Effector memory CD8-positive, alpha-beta T cell (primary cell): Measurements from ENCODE around the gene CAMK4.
A peak's percentile ranks its signal among the peaks of the same experiment; 100 is the strongest.

Source experiments
- ATAC-seq: fragments of 150-1000 bp; cut with Tn5 transposase; replicated peaks from 2 replicates; pipeline ENCODE4 v1.10.0; 2021; ENCODE audit warnings: mild to moderate bottlenecking, moderate library complexity
- DNase-seq, 3 experiments: peaks; one replicate each; pipeline ENCODE4 v3.0.0; 2021
- H3K27ac Mint-ChIP-seq, 2 donors: one replicate each; pipeline ENCODE4 v1.8.0; 2022; ENCODE audit warnings: mild to moderate bottlenecking in 2 of 2, mixed read lengths in 2 of 2, moderate library complexity in 2 of 2
- H3K27me3 Mint-ChIP-seq, 2 donors: one replicate each; pipeline ENCODE4 v1.8.0; 2022; ENCODE audit warnings: mixed read lengths in 2 of 2
- H3K36me3 Mint-ChIP-seq: one replicate; pipeline ENCODE4 v1.8.0; 2022; ENCODE audit warnings: mild to moderate bottlenecking, moderate library complexity, mixed read lengths; ENCODE audit not compliant: insufficient read depth
- H3K4me1 Mint-ChIP-seq, 2 donors: one replicate each; pipeline ENCODE4 v1.8.0; 2022; ENCODE audit warnings: low read depth in 2 of 2, mixed read lengths in 2 of 2
- H3K4me3 Mint-ChIP-seq, 2 donors: one replicate each; pipeline ENCODE4 v1.8.0; 2022; ENCODE audit warnings: mild to moderate bottlenecking in 2 of 2, mixed read lengths in 2 of 2, moderate library complexity in 2 of 2
- H3K9me3 Mint-ChIP-seq, 2 donors: one replicate each; pipeline ENCODE4 v1.8.0; 2022; ENCODE audit warnings: mixed read lengths in 2 of 2

Gene CAMK4

GRCh38 chr5:111422245-111422644 is 198.1 kb downstream of the CAMK4 start:
- Mint-ChIP-seq H3K36me3 (peaks cover 6% of the 10 kb centered on the region), H3K9me3 (no peaks in the 10 kb centered on the region), H3K4me3 (no peak overlapping the region), H3K27me3 (no peaks in the 10 kb centered on the region), H3K27ac (no peak overlapping the region), H3K4me1 (peaks cover 0 to 8% of the 10 kb centered on the region in 2 donors)
- DNase-seq (no peak), ATAC-seq (no peak)

- peaks cover 11% of the 10 kb centered on the region for H3K36me3 Mint-ChIP-seq
- no peak for ATAC-seq
Measured at GRCh38 chr5:111422747-111423720, 198.8 kb downstream of the CAMK4 start.

GRCh38 chr5:111425205-111425604 is 201.0 kb downstream of the CAMK4 start:
- DNase-seq (no peak), ATAC-seq (no peak)
- peaks cover 7 to 15% of the 10 kb centered on the region in 2 donors for H3K4me1 Mint-ChIP-seq
- H3K27ac Mint-ChIP-seq, result no peak overlapping the region
- no peak overlapping the region for H3K4me3 Mint-ChIP-seq
- no peaks in the 10 kb centered on the region for H3K27me3 Mint-ChIP-seq
- no peaks in the 10 kb centered on the region for H3K9me3 Mint-ChIP-seq
- H3K36me3 Mint-ChIP-seq, result peaks cover 13% of the 10 kb centered on the region

More at GRCh38 chr5:111422747-111423720, 198.8 kb downstream of the CAMK4 start:
- Mint-ChIP-seq H3K27me3 (no peaks in the 10 kb centered on the region), H3K4me1 (peaks cover 0 to 12% of the 10 kb centered on the region in 2 donors), H3K27ac (no peak overlapping the region), H3K9me3 (no peaks in the 10 kb centered on the region), H3K4me3 (no peak overlapping the region)
- DNase-seq, result no peak

GRCh38 chr5:111427762-111428161 is 203.6 kb downstream of the CAMK4 start:
- peaks cover 12 to 17% of the 10 kb centered on the region in 2 donors for H3K4me1 Mint-ChIP-seq
- no peaks in the 10 kb centered on the region for H3K27me3 Mint-ChIP-seq
- H3K4me3 Mint-ChIP-seq, result no peak overlapping the region
- DNase-seq, result no peak
- H3K27ac Mint-ChIP-seq, result no peak overlapping the region
- peaks cover 7% of the 10 kb centered on the region for H3K36me3 Mint-ChIP-seq
- ATAC-seq, result no peak
- no peaks in the 10 kb centered on the region for H3K9me3 Mint-ChIP-seq

GRCh38 chr5:111432883-111433536 is 208.8 kb downstream of the CAMK4 start:
- H3K36me3 Mint-ChIP-seq, result peaks cover 5% of the 10 kb centered on the region
- H3K27me3 Mint-ChIP-seq, result no peaks in the 10 kb centered on the region
- no peak for DNase-seq
- no peaks in the 10 kb centered on the region for H3K9me3 Mint-ChIP-seq
- H3K4me3 Mint-ChIP-seq, result no peak overlapping the region
- H3K4me1 Mint-ChIP-seq, result peaks cover 10 to 12% of the 10 kb centered on the region in 2 donors
- ATAC-seq, result no peak
- no peak overlapping the region for H3K27ac Mint-ChIP-seq

- no peak overlapping the region for H3K27ac Mint-ChIP-seq
- H3K9me3 Mint-ChIP-seq, result no peaks in the 10 kb centered on the region
- no peak for ATAC-seq
Measured at GRCh38 chr5:111434800-111435199, 210.6 kb downstream of the CAMK4 start.

GRCh38 chr5:111439473-111440075 is 215.4 kb downstream of the CAMK4 start:
- Mint-ChIP-seq H3K27me3 (no peaks in the 10 kb centered on the region), H3K4me3 (no peak overlapping the region), H3K9me3 (no peaks in the 10 kb centered on the region), H3K27ac (peak overlapping the region in 1 of 2 donors; percentile 12), H3K4me1 (no peaks in the 10 kb centered on the region), H3K36me3 (peaks cover 6% of the 10 kb centered on the region)
- ATAC-seq (no peak), DNase-seq (no peak)

More at GRCh38 chr5:111434800-111435199, 210.6 kb downstream of the CAMK4 start:
- H3K27me3 Mint-ChIP-seq, result no peaks in the 10 kb centered on the region
- peaks cover 5 to 10% of the 10 kb centered on the region in 2 donors for H3K4me1 Mint-ChIP-seq
- H3K36me3 Mint-ChIP-seq, result peaks cover 3% of the 10 kb centered on the region
- no peak for DNase-seq
- no peak overlapping the region for H3K4me3 Mint-ChIP-seq

GRCh38 chr5:111447099-111447498 is 222.9 kb downstream of the CAMK4 start:
- Mint-ChIP-seq H3K4me1 (peaks cover 0 to 4% of the 10 kb centered on the region in 2 donors), H3K27me3 (no peaks in the 10 kb centered on the region), H3K27ac (no peak overlapping the region), H3K4me3 (no peak overlapping the region), H3K9me3 (no peaks in the 10 kb centered on the region), H3K36me3 (peaks cover 45% of the 10 kb centered on the region)
- ATAC-seq (no peak), DNase-seq (no peak)

GRCh38 chr5:111447822-111448221 is 223.6 kb downstream of the CAMK4 start:
- no peak for DNase-seq
- no peak overlapping the region for H3K27ac Mint-ChIP-seq
- no peak overlapping the region for H3K4me3 Mint-ChIP-seq
- H3K36me3 Mint-ChIP-seq, result peaks cover 44% of the 10 kb centered on the region
- ATAC-seq, result no peak
- H3K4me1 Mint-ChIP-seq, result peaks cover 0 to 4% of the 10 kb centered on the region in 2 donors
- no peaks in the 10 kb centered on the region for H3K9me3 Mint-ChIP-seq
- H3K27me3 Mint-ChIP-seq, result no peaks in the 10 kb centered on the region

- H3K9me3 Mint-ChIP-seq, result no peaks in the 10 kb centered on the region
- no peak for ATAC-seq
- H3K27me3 Mint-ChIP-seq, result no peaks in the 10 kb centered on the region
- H3K4me1 Mint-ChIP-seq, result peaks cover 0 to 4% of the 10 kb centered on the region in 2 donors
- peak overlapping the region in 1 of 2 donors; percentile 2 for H3K27ac Mint-ChIP-seq
- peaks cover 33% of the 10 kb centered on the region for H3K36me3 Mint-ChIP-seq
- H3K4me3 Mint-ChIP-seq, result no peak overlapping the region
- DNase-seq, result no peak
Measured at GRCh38 chr5:111453295-111453694, 229.1 kb downstream of the CAMK4 start.

GRCh38 chr5:111453747-111454146 is 229.6 kb downstream of the CAMK4 start:
- peaks cover 29% of the 10 kb centered on the region for H3K36me3 Mint-ChIP-seq
- H3K4me1 Mint-ChIP-seq, result peaks cover 0 to 4% of the 10 kb centered on the region in 2 donors
- ATAC-seq (no peak), DNase-seq (no peak)
- H3K27me3 Mint-ChIP-seq, result no peaks in the 10 kb centered on the region
- H3K4me3 Mint-ChIP-seq, result no peak overlapping the region
- peak overlapping the region in 1 of 2 donors; percentile 2 for H3K27ac Mint-ChIP-seq
- no peaks in the 10 kb centered on the region for H3K9me3 Mint-ChIP-seq

- Mint-ChIP-seq H3K4me1 (peaks cover 0 to 4% of the 10 kb centered on the region in 2 donors), H3K27me3 (no peaks in the 10 kb centered on the region), H3K36me3 (peaks cover 25% of the 10 kb centered on the region), H3K4me3 (no peak overlapping the region), H3K27ac (no peak overlapping the region), H3K9me3 (no peaks in the 10 kb centered on the region)
- DNase-seq, result no peak
- ATAC-seq, result no peak
Measured at GRCh38 chr5:111454198-111454622, 230.0 kb downstream of the CAMK4 start.

- Mint-ChIP-seq H3K27ac (no peak overlapping the region), H3K27me3 (no peaks in the 10 kb centered on the region), H3K36me3 (peaks cover 19% of the 10 kb centered on the region), H3K4me1 (peaks cover 0 to 4% of the 10 kb centered on the region in 2 donors), H3K9me3 (no peaks in the 10 kb centered on the region), H3K4me3 (no peak overlapping the region)
- no peak for ATAC-seq
- no peak for DNase-seq
Measured at GRCh38 chr5:111454776-111455175, 230.6 kb downstream of the CAMK4 start.
